Kasumi-1 (cell line): ENCODE results near the gene ADARB2.
A peak's percentile ranks its signal among the peaks of the same experiment; 100 is the strongest.

ENCODE experiments used
- DNase-seq, 2 experiments: peaks; one replicate each; lab custom pipeline; 2025; lab: John Stamatoyannopoulos, UW

Gene ADARB2

GRCh38 chr10:1525354-1526162 lies 211.8 kb downstream of the ADARB2 start:
- no peak for DNase-seq

GRCh38 chr10:1524540-1524939 lies 212.8 kb downstream of the ADARB2 start:
- peak; percentile 14 to 23 for DNase-seq

- DNase-seq: peak; percentile 17 to 25
Measured at GRCh38 chr10:1523221-1523620, 214.1 kb downstream of the ADARB2 start.

- no peak for DNase-seq
Measured at GRCh38 chr10:1522237-1522636, 215.1 kb downstream of the ADARB2 start.

DNA sequence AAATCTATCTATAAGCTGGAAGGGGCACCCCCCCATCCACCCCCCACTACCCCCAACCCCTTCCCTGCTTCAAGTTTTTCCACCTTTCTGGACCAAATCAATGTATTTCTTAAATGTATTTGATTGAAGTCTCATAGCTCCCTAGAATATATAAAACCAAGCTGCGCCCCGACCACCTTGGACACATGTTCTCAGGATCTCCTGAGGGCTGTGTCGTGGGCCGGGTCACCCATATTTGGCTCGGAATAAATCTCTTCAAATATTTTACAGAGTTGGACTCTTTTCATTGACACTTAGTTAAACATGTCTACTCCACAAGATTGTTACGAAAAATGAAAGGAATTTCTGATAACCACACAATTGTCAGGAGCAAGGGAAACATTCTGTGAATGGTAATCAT lies 215.6 kb downstream of the ADARB2 start:
- no peak for DNase-seq

- no peak for DNase-seq
Measured at GRCh38 chr10:1520909-1521565, 216.3 kb downstream of the ADARB2 start.

DNA sequence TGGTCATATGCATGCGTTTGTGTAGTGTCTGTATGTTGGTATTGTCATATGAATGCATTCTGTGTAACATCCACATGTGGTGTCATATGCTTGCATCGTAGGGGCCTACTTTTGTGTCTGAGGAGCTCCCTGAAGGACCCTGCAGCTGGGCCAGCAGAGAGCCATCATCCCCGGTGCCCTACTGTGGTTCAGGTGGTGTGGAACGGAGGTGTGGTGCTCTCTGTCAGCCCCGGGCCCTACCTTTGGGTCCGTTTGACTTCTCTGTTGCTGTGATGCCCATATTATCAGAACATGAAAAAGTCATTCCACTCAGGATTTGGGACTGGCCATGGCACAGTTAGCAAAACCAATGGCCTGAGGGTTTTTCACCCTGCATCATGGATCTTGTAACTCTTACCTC lies 217.9 kb downstream of the ADARB2 start:
- DNase-seq: no peak

DNA sequence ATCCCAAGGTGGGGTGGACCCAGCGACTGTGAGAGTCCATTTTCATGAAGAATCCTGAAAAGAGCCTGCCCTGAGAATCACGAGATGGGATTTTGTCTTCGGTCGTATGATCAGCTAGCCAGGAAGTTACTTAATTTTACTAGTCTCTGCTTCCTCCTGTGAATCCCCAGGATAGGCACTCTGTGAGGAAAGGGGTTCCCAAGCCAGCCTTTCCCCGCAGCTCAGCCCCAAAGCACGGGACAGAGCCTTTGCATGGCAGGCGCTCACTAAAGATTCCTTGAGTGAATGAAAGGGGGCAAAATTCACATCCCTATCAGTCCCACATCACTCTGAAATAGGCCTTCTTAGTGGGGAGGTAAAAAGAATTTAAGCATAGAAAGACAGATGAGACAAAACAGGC lies 219.6 kb downstream of the ADARB2 start:
- DNase-seq: no peak

GRCh38 chr10:1516492-1517165 lies 220.7 kb downstream of the ADARB2 start:
- DNase-seq: no peak

DNA sequence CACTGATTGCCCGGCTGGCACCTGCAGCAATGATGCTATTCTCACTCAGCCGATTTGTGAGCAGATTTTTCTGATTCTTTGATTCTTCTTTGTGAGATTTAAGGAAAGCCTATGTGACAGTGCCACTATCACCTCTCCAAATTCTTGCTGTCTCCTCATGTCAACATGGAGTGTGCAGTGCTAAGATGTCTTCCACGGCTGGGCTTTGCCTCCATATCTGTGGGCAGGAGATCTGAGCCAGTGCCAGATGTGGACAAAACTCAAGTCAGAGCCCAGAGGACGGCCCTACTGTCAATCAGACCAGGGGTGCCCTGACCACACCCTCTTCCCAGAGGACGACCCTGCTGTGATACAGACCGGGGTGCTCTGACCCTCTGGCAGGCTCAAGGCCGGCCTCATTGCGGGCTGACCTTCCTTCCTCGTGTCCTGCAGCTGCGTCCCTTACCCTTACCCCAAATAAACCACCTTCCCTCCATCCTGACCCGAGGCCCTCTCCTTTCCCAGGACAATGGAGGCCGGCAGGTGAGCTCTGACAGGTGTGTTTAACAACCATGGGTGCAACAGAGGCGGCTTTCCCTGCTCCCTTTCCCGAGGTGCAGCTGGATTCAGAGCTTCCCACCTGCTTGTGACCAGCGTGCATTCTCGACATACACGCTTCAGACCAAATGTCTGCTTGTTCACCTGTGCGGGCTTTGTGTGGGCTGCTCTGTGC lies 221.4 kb downstream of the ADARB2 start:
- no peak for DNase-seq

GRCh38 chr10:1515121-1515779 lies 222.1 kb downstream of the ADARB2 start:
- DNase-seq: no peak

DNA sequence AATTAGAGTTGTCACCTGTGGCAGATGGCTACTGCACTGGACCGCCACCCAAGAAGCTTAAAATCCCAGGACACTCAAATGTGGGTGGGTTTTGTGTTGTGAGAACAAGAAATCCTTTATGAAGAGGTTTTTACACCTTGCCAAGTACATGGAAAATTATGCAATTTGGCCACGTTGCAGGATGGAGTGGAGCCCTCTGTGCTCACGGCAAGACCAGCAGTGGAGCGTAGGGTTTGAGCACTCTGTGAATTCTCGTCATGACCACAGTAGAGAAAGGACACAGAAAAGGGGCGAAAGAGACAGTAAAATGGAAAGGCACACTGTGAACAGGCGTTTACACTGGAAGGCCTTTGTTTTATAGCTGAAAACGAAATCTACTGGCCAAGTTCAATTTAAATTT lies 222.6 kb downstream of the ADARB2 start:
- no peak for DNase-seq

GRCh38 chr10:1513221-1513620 lies 224.1 kb downstream of the ADARB2 start:
- no peak for DNase-seq

GRCh38 chr10:1509011-1509530 lies 228.3 kb downstream of the ADARB2 start:
- DNase-seq: no peak

DNA sequence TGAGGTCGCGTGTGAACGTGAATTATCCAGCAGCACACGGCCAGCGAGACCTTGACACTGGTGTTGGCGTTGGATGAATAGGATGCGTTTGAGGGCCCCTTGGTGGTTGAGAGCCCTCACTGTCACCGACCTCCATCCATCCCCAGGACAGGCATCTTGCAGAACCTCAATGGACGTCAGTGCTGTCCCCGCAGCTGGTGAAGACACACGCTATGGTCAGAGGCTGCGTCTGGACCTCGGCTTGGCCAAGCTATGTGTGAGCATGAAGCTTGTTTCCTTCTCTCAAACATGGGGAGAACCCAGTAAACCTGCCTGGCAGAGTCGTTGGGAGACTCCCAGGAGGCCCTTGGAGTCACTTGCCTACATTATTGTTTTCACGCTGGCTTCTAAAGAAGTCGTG lies 229.2 kb downstream of the ADARB2 start:
- DNase-seq: no peak

GRCh38 chr10:1507436-1507835 lies 229.9 kb downstream of the ADARB2 start:
- no peak for DNase-seq

DNA sequence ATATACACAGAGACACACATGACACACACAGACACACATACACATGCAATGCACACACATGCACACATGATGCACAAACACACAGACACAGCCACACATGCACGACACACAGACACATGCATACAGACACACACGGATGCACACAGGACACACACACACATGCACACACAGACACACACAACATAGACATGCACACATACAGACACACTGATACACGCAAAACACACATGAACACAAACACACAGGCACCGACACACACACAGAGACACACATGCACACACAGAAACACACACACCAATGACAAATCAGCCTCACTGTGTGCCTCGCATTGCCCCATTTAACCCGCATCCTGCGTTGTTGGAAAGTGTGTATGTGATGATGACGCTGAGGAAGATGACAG lies 232.4 kb downstream of the ADARB2 start:
- no peak for DNase-seq

DNA sequence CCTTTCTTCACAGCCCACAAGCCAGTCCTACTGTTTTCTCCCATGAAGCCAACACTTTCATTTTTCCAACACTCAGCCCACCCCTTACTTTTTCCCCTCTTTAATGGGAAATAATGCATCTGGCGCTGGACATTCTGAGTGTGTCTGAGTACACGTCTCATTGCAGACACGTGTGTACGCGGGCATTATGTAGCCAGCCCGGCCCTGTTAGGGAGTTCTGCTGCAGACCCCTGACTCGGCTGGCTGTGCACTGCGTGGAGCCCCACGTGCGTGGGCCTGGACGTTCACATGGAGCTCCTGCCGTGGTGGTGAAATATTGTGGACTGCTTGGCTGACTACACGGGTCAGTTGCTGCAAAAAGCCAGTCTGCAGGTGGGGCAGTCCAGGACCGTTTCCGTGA lies 233.0 kb downstream of the ADARB2 start:
- no peak for DNase-seq

GRCh38 chr10:1502451-1502850 lies 234.9 kb downstream of the ADARB2 start:
- DNase-seq: no peak

DNA sequence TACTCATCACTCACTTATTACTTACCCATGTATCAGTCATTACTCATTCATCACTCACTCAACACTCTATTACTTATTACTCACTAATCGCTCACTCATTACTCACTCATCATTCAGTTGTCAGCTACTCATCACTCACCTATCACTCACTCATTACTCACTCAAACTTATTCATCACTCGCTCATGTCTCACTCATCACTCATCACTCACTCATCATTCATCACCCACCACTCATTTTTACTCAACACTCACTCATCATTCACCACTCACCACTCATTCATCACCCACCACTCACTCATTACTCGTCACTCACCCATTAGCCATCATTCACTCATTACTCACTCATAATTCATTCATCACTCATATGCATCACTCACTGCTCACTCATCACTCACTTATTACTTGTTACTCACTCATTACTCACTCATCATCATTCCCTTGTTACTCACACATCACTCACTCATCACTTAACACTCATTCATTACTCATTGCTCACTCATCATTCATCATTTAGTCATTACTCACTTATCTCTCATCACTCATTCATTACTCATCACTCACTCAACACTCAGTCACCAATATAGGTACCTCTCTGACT lies 237.9 kb downstream of the ADARB2 start:
- no peak for DNase-seq

- no peak for DNase-seq
Measured at GRCh38 chr10:1498746-1499358, 238.5 kb downstream of the ADARB2 start.
